HG03378 (cell line): ENCODE data around the gene PRKG1.
"Not testable (repeated sequence)": the region's sequence is repeated elsewhere in the genome, so short reads cannot be mapped to it uniquely, and the experiment has no call there.

Experiments used
- ATAC-seq: cut with Tn5 transposase; IDR thresholded peaks from one replicate; pipeline ENCODE4 v1.9.1; 2021; ENCODE audit warnings: mild to moderate bottlenecking, moderate library complexity; ENCODE audit not compliant: unreplicated experiment

The PRKG1 gene

DNA sequence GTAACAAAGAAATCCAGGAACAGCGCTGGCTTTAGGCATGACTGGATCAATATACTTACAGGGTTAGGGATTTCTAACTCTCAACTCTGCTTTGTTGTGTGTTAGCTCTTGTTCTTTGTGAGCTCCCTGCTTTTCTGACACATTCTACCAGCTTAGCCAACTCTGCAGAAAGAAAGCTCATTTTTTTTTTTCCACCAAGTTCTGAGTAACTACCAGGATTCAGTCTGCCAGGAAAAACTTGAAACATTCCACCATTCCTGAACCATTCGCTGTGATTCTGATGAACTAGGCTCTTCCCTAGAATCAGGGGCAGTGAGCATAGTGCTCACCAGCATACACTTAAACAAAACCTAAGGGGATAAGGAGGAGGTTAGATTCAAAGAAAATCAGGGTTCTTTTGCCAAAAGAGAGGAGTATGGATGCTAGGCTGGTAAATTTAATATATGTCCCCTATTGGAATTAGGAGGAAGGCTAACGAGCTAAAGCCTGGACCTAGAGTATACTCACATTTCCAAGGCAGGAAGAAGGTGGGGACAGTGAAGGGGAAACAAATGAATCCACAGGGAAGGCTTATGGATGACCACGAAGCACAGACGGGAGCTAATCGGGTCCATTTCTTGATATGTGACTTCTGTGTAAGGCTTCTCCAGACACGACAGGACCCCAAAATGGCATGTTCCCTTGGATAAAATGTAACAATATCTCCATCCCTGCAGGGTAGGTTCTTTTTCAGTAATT, 183.4 kb downstream of the PRKG1 start:
- ATAC-seq = no peak

DNA sequence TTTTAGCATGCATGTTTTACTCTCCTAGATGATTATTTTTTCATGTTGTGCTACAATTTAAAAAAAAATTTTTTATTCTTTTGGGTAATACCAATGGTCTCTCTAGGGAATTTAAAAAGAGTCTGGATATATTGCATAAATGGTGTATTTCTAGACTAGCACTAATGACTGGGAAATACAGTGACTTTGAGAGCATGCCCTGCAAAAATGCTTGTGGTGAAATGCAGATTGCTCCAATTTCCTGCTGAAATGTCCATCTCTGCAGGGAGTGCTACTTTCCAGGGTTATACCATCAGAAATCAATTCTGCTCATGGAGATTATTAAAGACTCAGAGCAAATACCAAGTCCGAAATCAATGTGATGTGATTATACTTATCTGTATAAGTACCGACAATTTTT, 186.1 kb downstream of the PRKG1 start:
- ATAC-seq = no peak

DNA sequence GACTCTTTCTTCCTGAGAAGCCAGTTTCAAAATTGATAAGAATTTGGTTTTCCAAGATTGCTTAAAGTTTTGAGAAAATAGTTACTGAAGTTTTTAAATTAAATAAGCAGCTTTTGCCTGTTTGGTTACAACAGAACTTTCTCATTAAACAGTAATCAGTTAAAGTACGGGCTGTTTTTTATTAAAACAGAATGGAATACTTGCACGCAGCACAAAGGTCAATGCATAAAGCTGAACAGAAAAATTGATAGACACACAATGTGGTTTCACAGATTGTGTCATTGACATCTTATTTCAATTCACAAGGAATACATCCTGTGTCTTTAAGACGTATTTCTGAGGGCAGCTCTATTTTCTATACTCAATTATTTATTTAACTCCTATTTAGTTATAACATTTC, 192.2 kb downstream of the PRKG1 start:
- no peak for ATAC-seq

DNA sequence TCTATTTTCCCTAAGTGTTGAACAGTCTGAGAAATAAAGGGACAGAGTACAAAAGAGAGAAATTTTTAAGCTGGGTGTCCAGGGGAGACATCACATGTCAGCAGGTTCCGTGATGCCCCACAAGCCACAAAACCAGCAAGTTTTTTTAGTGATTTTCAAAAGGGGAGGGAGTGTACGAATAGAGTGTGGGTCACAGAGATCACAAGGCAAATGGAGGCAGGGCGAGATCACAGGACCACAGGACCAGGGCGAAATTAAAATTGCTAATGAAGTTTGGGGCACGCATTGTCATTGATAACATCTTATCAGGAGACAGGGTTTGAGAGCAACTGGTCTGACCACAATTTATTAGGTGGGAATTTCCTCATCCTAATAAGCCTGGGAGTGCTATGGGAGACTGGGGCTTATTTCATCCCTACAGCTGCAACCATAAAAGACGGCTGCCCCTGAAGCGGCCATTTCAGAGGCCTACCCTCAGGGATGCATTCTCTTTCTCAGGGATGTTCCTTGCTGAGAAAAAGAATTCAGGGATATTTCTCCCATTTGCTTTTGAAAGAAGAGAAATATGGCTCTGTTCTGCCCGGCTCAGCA, 193.8 kb downstream of the PRKG1 start:
- not testable (repeated sequence) for ATAC-seq

DNA sequence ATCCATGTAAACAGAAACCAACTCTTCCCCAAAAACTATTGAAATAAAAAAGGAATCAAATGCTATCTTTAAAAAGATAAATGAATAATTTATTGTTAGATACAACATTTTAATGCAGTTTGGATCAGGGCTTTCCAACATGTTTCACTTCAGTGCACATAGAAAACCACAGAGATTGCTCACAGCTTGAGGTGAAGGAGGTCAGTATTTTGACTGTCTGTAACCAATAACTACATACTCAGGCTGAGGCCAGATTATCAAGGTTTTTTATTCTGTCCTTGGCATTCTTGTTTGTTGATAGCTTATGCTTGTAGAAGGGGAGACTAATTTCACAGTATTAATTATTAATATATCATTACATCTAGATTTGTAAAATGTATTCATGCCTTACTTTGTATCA, 195.5 kb downstream of the PRKG1 start:
- peak; percentile 65 for ATAC-seq

DNA sequence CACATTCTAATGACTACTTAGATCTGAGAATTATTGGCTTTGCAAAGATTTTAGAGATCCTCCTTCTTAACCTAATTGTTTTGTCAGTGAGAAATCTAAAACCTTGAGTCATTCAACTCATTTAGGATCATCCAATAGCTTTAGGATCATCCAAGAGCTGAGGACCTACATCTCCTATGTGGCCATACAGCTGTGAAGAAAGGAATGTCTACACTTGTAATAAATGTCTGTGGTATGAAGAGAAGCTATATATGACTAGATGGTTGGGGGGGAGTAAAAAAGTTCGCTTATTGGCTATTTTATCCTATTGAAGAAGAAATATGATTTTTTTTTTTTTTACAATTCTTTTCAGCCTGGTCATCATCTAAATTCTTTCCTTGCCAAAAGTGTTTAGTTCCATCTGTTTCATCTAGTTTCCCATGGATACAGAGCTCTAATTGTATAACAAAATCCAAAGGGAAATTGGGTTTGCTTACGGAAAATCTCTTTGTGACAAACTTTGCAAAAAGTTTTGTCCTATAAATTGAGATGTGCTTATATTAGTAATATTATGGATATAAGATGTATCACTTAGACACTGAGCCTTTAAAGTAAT, 196.7 kb downstream of the PRKG1 start:
- no peak for ATAC-seq

DNA sequence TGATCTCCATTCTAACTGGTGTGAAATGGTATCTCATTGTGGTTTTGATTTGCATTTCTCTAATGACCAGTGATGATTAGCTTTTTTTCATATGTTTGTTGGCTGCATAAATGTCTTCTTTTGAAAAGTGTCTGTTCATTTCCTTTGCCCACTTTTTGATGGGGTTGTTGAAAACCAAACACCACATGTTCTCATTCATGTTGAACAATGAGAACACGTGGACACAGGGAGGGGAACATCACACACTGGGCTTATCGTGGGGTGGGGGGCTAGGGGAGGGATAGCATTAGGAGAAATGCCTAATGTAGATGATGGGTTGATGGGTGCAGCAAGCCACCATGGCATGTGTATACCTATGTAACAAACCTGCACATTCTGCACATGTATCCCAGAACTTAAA, 197.8 kb downstream of the PRKG1 start:
- not testable (repeated sequence) for ATAC-seq

DNA sequence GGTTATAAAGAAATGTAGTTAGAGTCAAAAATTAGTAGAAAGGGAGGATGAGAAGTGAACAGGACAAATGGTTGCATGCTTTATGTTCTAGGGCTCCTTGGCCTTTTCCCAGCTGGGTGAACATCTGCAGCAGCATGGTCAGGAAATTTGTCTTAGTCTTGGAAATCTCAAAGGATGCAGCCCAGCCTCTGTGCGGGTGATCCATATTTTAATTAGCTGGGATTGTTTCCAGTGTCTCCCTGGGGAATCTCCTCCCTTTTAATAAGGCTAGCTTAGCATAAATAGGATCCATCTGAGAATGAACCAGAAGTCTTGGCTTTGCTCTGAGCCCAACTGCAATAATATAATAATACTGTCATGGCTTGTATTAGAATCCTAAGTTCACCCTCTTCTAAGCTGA, 198.3 kb downstream of the PRKG1 start:
- no peak for ATAC-seq

DNA sequence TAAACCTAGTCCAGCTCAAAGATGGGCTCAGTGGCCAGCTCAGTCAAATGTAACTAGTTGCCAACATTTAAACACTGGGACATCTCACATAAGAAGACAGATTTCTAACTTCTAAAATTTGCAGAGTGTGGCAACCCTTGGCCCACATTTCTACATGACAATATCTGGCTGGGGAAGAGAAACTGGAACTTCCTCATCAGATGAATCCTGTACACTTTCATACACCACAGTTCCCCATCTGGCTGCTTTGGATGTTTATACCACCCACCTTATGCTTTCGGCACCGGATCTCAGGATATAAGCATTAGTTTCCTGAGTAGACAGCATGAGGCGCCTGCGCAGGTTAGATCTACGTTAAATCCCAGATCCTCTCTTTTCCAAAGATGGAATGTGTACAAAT, 199.3 kb downstream of the PRKG1 start:
- no peak for ATAC-seq

DNA sequence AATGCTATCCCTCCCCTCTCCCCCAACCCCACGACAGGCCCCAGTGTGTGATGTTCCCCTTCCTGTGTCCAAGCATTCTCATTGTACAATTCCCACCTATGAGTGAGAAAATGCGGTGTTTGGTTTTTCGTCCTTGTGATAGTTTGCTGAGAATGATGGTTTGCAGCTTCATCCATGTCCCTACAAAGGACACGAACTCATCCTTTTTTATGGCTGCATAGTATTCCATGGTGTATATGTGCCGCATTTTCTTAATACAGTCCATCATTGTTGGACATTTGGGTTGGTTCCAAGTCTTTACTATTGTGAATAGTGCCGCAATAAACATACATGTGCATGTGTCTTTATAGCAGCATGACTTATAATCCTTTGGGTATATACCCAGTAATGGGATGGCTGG, 201.8 kb downstream of the PRKG1 start:
- not testable (repeated sequence) for ATAC-seq

DNA sequence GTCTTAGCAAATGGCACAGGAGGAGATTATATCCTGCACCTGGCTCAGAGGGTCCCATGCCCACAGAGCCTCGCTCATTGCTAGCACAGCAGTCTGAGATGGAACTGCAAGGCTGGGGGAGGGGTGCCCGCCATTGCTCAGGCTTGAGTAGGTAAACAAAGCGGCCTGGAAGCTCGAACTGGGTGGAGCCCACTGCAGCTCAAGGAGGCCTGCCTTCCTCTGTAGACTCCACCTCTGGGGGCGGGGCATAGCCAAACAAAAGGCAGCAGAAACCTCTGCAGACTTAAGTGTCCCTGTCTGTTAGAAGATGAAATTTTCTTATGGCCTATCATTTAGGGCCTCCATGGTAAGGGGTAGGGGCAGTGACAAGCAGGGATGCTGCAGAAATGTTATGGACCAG, 207.1 kb downstream of the PRKG1 start:
- ATAC-seq = not testable (repeated sequence)

DNA sequence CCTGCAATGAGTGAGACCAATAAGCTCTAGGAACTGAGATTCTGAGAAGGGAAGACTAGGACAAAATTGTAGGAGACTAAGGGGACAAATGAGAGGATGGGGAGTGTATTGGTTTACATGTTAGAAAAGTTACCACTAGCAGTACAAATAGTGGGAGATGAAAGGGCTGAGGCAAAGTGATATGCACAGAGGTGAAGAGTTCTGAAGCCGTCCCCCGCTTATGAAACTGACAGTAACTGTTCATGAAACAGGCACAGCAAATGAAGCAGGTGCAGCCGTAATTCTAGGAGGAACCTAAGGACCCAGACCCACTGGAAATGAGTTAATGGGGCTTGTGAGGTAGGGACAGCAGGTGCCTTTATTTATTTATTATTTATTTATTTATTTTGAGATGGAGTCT, 211.3 kb downstream of the PRKG1 start:
- no peak for ATAC-seq

DNA sequence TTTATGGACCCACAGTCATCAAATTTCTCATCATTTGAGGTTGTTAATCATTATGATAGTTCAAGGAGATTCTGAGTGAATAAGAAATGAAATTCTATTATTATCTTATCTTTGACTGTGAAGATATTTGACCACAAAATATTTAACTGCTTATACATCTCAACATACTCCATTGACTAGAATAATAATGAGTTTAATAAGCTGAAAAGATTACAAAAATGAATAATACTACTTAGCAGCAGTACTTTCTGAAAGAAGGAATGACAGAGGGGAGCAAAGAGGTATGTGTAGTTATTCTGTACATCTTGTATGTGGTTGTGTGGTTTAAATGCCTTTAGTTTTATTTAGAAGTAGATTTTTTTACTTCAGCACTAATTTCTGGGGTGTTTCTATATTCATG, 214.2 kb downstream of the PRKG1 start:
- no peak for ATAC-seq

DNA sequence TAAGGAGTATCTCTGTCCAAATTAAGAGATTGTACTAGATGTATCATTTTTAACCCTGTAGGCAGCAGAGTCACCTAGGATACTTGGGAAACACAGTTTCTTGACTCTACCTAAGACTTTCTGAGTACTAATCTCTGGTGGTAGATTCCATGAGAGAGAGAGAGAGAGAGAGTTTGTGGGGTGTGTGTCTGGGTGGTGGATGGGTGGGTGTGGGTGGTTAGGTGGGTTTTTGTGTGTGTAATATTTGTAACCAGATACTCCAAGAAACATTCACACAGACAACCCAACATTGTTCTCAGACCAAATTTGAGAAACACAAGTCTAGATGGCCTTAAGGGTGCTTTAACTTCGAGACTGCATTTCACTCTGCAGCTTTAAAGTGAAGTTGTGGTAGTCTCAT, 215.2 kb downstream of the PRKG1 start:
- ATAC-seq = no peak

DNA sequence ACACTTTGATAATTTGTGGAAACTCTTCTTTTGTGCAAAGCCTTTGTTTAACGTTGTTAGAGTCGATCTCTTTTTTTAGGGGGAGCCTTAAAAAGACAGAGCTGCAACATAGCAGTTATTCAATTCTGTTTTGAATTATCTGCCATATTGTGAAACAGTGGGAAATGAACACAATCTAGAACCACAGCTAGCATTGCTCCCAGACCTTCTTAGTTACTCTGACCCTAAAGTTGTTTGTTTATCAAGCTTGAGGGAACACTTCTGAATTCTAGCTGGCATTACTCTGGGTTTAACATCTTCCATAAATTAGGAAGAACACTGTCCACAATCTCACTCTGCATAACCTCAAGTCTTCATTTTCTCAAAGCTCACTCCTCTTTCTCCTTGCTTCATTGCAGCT, 217.7 kb downstream of the PRKG1 start:
- ATAC-seq = no peak

DNA sequence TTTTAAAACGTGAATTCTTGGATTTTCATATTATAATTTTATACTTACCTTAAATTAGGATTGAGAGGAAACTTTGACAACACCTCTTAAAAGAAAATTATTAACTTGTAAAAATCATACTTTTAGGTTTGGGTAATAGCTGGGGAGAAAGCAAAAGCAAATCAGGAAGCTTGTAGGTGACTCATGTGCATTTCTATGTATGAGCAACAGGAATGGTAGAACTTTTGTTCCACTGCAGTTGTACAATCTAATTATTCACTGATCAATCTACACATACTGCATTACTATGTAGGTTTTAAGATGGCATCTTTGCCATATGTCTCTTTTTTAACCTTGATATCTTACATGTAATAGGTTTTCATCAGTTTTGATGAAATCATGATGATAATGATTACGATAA, 223.2 kb downstream of the PRKG1 start:
- no peak for ATAC-seq

DNA sequence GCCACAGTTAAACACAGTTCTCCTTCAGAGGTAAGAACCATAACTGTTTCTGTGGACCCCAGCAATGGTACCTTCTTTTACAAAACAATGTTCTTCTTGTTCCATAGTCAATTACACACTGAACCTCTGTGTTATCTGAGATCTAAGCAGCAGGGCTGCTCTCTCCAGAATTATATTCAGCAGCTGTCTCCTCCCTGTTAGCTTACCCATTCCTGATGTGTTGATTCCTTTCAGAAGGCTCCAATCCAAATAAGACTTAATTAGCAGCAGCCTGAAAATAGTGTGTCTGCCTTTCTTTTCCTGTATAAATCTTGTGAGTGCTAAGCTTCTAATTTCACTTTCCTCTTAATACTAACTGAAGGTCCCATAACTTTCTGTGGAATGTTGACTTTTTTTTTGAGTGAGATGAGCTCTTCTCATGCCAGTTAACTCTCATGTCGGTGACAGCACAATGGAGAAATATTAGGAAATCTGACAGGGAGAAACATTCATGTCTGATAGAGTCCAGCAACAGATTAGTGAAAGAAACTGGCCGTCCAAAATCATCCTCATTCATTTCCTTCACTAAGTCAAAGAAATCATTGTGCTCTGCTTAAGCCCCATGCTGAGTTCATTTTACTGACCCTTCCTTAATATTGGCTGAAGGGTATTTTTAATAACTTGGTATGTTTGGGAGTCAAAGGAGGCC, 226.5 kb downstream of the PRKG1 start:
- no peak for ATAC-seq

DNA sequence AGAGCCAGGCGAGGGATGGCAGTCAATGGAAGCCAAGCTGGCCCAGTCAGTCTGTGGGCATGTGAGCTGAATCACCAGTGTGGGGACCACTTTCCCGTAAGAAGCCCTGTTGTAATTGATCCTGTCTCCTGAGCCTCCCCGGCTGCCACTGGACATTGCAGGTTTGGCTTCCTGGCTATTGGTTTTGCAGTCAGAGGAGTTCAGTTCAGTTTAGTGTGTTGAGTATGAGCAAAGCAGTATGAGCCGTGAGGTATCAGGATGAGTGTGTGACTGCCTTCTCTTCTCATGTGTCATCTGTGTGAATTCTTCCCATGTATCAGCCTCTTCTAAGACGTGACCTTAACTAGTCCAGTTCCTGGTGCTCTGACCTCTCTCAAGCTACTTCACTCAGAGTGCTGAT, 227.4 kb downstream of the PRKG1 start:
- no peak for ATAC-seq

DNA sequence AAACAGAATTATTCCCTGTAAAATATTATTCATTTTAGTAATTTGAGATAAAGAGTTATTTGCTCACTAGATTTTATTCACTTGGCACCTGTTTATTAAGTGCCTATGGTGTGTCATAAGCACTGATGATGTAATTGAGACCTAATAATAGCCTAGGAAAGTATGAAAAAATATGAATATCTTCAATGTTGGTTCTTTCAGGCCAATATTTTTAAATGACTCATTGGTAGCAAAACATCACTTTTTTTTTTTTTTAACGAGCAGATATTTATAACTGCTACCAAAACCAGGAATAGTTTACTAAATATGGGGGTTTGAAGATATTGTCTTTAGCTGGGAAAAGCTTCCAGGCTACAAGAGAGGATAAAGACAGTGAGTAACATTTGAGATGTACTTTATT, 228.0 kb downstream of the PRKG1 start:
- ATAC-seq = no peak

DNA sequence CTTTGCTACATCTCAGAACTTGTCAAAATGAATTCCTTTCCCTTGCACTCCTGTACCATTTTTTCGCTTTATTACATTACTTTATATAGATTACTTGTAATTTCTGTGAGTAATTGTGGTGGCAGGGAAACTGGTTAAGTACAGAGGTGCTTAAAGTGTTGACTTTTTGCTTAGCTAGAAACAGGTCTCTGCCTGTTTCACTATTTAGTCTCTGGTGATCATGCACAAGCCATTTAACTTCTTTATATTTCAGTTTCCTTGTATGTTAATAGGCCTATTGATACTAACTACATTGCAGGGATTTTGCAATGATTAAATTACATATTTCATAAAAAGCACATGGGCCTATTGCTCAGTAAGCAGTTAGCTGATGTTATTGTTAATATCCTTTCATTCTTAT, 233.8 kb downstream of the PRKG1 start:
- no peak for ATAC-seq

DNA sequence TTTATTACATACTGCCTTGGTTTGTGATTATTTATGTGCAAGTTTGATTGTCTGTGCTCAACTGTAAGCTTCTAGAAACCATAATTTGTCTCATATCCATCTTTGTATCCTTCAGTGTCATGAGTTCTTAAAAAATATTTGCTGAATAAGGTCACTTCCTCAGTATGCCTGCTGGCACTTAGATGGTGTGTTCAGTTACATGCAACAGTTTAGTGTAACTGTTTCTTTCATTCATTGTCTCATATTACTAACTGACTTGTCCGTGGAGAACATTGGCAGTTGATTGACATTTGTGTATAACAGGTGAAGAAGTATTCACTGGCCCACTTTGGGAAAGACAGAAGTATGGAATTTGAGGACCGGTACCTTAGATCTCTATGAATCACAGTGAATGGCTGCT, 236.9 kb downstream of the PRKG1 start:
- no peak for ATAC-seq

DNA sequence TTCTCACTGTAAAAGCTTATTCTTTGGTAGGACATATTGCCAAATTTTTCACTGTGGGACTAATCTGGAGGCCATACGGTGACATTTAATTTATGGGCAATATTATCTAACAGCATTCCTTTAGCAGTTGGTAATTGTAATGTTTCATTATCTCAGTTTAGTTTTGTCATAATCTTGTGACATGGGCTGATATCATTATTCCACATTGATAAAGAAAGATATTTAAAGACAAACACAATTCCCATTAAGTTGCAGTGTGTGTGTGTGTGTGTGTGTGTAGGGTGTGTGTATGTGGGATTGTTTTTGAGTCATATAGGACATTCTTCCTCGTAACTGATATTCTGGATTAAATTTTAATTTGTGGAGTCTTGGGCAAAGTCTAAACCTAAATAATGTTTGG, 238.5 kb downstream of the PRKG1 start:
- ATAC-seq = no peak
